ENCODE results near the gene AKNAD1.
A peak's percentile ranks its signal among the peaks of the same experiment; 100 is the strongest.
"Not testable (repeated sequence)": the region's sequence is repeated elsewhere in the genome, so short reads cannot be mapped to it uniquely, and the experiment has no call there.

The AKNAD1 gene

GRCh38 chr1:108829498-108829916, 27.4 kb downstream of the AKNAD1 start:
- no peak for DNase-seq (ENCODE audit: low read depth)

GRCh38 chr1:108828074-108828961, 28.6 kb downstream of the AKNAD1 start:
- no peak for DNase-seq (ENCODE audit: low read depth)

GRCh38 chr1:108826081-108826635, 30.7 kb downstream of the AKNAD1 start:
- no peak for DNase-seq (ENCODE audit: low read depth)

- DNase-seq (ENCODE audit: low read depth) = no peak
These were observed 32.8 kb downstream of the AKNAD1 start for GRCh38 chr1:108824051-108824450.

GRCh38 chr1:108823632-108824031, 33.3 kb downstream of the AKNAD1 start:
- no peak for DNase-seq (ENCODE audit: low read depth)

- no peak for DNase-seq (ENCODE audit: low read depth)
These were observed 37.0 kb downstream of the AKNAD1 start for GRCh38 chr1:108819878-108820277.

GRCh38 chr1:108817811-108818210, 39.1 kb downstream of the AKNAD1 start:
- no peak for DNase-seq (ENCODE audit: low read depth)

- no peak for DNase-seq (ENCODE audit: low read depth)
These were observed 39.9 kb downstream of the AKNAD1 start for GRCh38 chr1:108817016-108817415.

GRCh38 chr1:108816049-108816893, 40.6 kb downstream of the AKNAD1 start:
- peak; percentile 76 for DNase-seq (ENCODE audit: low read depth)

GRCh38 chr1:108815566-108815965, 41.3 kb downstream of the AKNAD1 start:
- no peak for DNase-seq (ENCODE audit: low read depth)

- DNase-seq (ENCODE audit: low read depth) = no peak
These were observed 42.4 kb downstream of the AKNAD1 start for GRCh38 chr1:108814343-108815125.

GRCh38 chr1:108813326-108813725, 43.6 kb downstream of the AKNAD1 start:
- DNase-seq (ENCODE audit: low read depth) = no peak

- no peak for DNase-seq (ENCODE audit: low read depth)
These were observed 45.3 kb downstream of the AKNAD1 start for GRCh38 chr1:108811611-108812010.

GRCh38 chr1:108808438-108808837, 48.5 kb downstream of the AKNAD1 start:
- DNase-seq (ENCODE audit: low read depth) = no peak

- no peak for DNase-seq (ENCODE audit: low read depth)
These were observed 53.3 kb downstream of the AKNAD1 start for GRCh38 chr1:108803548-108803947.

GRCh38 chr1:108801101-108801500, 55.8 kb downstream of the AKNAD1 start:
- no peak for DNase-seq (ENCODE audit: low read depth)

GRCh38 chr1:108799001-108799400, 57.9 kb downstream of the AKNAD1 start:
- no peak for DNase-seq (ENCODE audit: low read depth)

- DNase-seq (ENCODE audit: low read depth) = no peak
These were observed 64.5 kb downstream of the AKNAD1 start for GRCh38 chr1:108792420-108792819.

- DNase-seq (ENCODE audit: low read depth) = no peak
These were observed 65.1 kb downstream of the AKNAD1 start for GRCh38 chr1:108791790-108792189.

GRCh38 chr1:108785880-108786279, 71.0 kb downstream of the AKNAD1 start:
- no peak for DNase-seq (ENCODE audit: low read depth)

GRCh38 chr1:108785264-108785663, 71.6 kb downstream of the AKNAD1 start:
- DNase-seq (ENCODE audit: low read depth) = no peak

- not testable (repeated sequence) for DNase-seq (ENCODE audit: low read depth)
These were observed 75.3 kb downstream of the AKNAD1 start for GRCh38 chr1:108781575-108781944.

All from non-pigmented ciliary epithelial cell (primary cell).